HepG2 (cell line): ENCODE measurements around the gene SLC44A4. TPM values are rescaled to one million over a fixed set of nuclear protein-coding genes. Genes with fewer than 3 reads are reported as not detected.

Experiments used
- ATAC-seq: fragments of 200-7000 bp; cut with Tn5 transposase; 3 replicates; pipeline ENCODE4 v1.9.1; 2020; ENCODE audit warnings: mild to moderate bottlenecking, moderate library complexity
- Bru-seq: library from RNA; stranded (reverse); fragments of 400-500 nt; gene quantifications from one replicate; lab custom pipeline; 2021; lab: Mats Ljungman, UMichigan
- BruChase-seq, 2 experiments: library from RNA; stranded (reverse); fragments of 400-500 nt; gene quantifications; one replicate each; lab custom pipeline; 2021; lab: Mats Ljungman, UMichigan
- BruUV-seq: library from RNA; stranded (reverse); fragments of 400-500 nt; replicated peaks from 2 replicates; lab custom pipeline; 2021; lab: Mats Ljungman, UMichigan
- CTCF ChIA-PET: fragments of 300-600 bp; formaldehyde crosslinking; extraction: SDS; loops from one replicate; lab custom pipeline; 2021; ENCODE audit warnings: low total read pairs, inconsistent platforms, low intra/inter-chr PET ratio; lab: Yijun Ruan, JAX
- POLR2A ChIA-PET: fragments of 350-600 bp; sonication (Branson Sonifier 250); formaldehyde crosslinking; loops from one replicate; lab custom pipeline; 2020; ENCODE audit warnings: antibody characterized with exemption, inconsistent platforms; lab: Yijun Ruan, JAX
- DNase-seq: peaks from one replicate; pipeline ENCODE4 v3.0.0-alpha.2; 2015; ENCODE audit warnings: low spot score
- FAIRE-seq: peaks from 3 replicates; lab custom pipeline; 2011; peaks lifted over from hg19 to GRCh38; lab: Jason Lieb, UNC
- H2AFZ ChIP-seq: one replicate; pipeline ENCODE4 v1.6.1; 2011; ENCODE audit warnings: low read length, inconsistent platforms
- H3K27ac ChIP-seq: fragments of 300-600 bp; 3 replicates; pipeline ENCODE4 v1.8.0; 2011; ENCODE audit warnings: mixed run types, mild to moderate bottlenecking, mixed read lengths, low read length, inconsistent platforms; ENCODE audit not compliant: insufficient read depth; ENCODE audit errors: extremely low read length
- H3K27me3 ChIP-seq, 2 experiments: fragments of 200-600 bp in 1 of 2; 2 replicates in 1 of 2; 3 replicates in 1 of 2; pipeline versions ENCODE4 v1.6.0 to v1.8.0; 2011; ENCODE audit warnings: low read length in 2 of 2, mild to moderate bottlenecking in 2 of 2, moderate library complexity in 2 of 2, inconsistent platforms in 1 of 2; ENCODE audit not compliant: insufficient read depth in 2 of 2, control insufficient read depth in 1 of 2
- H3K36me3 ChIP-seq, 2 experiments: fragments of 200-600 bp in 1 of 2; replicated peaks in 1 of 2; 2 replicates in 1 of 2; 3 replicates in 1 of 2; pipeline versions ENCODE4 v1.5.1 to v1.8.0; 2011; ENCODE audit warnings: low read length in 2 of 2, inconsistent platforms in 1 of 2; ENCODE audit not compliant: insufficient read depth in 2 of 2, control insufficient read depth in 1 of 2
- H3K4me1 ChIP-seq: 2 replicates; pipeline ENCODE4 v1.5.1; 2012; ENCODE audit warnings: low read length, inconsistent platforms; ENCODE audit not compliant: insufficient read depth
- H3K4me2 ChIP-seq: 2 replicates; pipeline ENCODE4 v1.6.0; 2011; ENCODE audit warnings: low read depth, low read length, inconsistent platforms
- H3K4me3 ChIP-seq, 3 experiments: fragments of 200-600 bp in 1 of 3; sonication (generic), shearing (Covaris generic) in 1 of 3; replicated peaks in 1 of 3; 2 replicates each; pipeline ENCODE4 v1.5.1; 2011 to 2016; ENCODE audit warnings: low read length in 3 of 3, inconsistent platforms in 2 of 3, low read depth in 2 of 3, mild to moderate bottlenecking in 2 of 3, control low read depth in 1 of 3, mixed read lengths in 1 of 3; ENCODE audit not compliant: insufficient read depth in 1 of 3
- H3K79me2 ChIP-seq: one replicate; pipeline ENCODE4 v1.6.1; 2011; ENCODE audit warnings: low read length, inconsistent platforms; ENCODE audit not compliant: insufficient read depth
- H3K9ac ChIP-seq: 2 replicates; pipeline ENCODE4 v1.6.0; 2011; ENCODE audit warnings: mild to moderate bottlenecking, low read depth, low read length, inconsistent platforms; ENCODE audit not compliant: insufficient read depth
- H3K9me3 ChIP-seq: 2 replicates; pipeline ENCODE4 v1.5.1; 2012; ENCODE audit warnings: mild to moderate bottlenecking, low read length
- H4K20me1 ChIP-seq: 2 replicates; pipeline ENCODE4 v1.6.0; 2011; ENCODE audit warnings: inconsistent platforms, mild to moderate bottlenecking, low read length, moderate library complexity; ENCODE audit not compliant: insufficient read depth
- CSRNP2 ChIP-seq: sonication (generic); formaldehyde crosslinking; conservative IDR thresholded peaks from 2 replicates; pipeline ENCODE4 v1.8.0; 2022; ENCODE audit warnings: low read depth, missing genetic modification reagents
- ELF4 ChIP-seq: sonication (generic); formaldehyde crosslinking; IDR thresholded peaks from 2 replicates; pipeline ENCODE4 v1.5.0; 2020; ENCODE audit warnings: missing genetic modification reagents, mild to moderate bottlenecking, moderate library complexity, borderline replicate concordance
- JUNB ChIP-seq: sonication (generic); formaldehyde crosslinking; IDR thresholded peaks from 2 replicates; pipeline ENCODE4 v1.8.0; 2022; ENCODE audit warnings: missing genetic modification reagents, mild to moderate bottlenecking, borderline replicate concordance
- PRPF4 ChIP-seq: fragments of 200-400 bp; formaldehyde crosslinking; IDR thresholded peaks from 2 replicates; pipeline ENCODE4 v1.6.1; 2016; ENCODE audit warnings: low read length, low read depth; ENCODE audit not compliant: poor library complexity, severe bottlenecking
- U2AF2 ChIP-seq: fragments of 200-400 bp; formaldehyde crosslinking; IDR thresholded peaks from 2 replicates; pipeline ENCODE4 v1.6.1; 2017; ENCODE audit warnings: low read depth, mild to moderate bottlenecking, low read length
- ZNF234 ChIP-seq: sonication (generic); formaldehyde crosslinking; conservative IDR thresholded peaks from 2 replicates; pipeline ENCODE4 v1.5.1; 2020; ENCODE audit warnings: mild to moderate bottlenecking, missing genetic modification reagents
- ZNF556 ChIP-seq: sonication (generic); formaldehyde crosslinking; IDR thresholded peaks from 2 replicates; pipeline ENCODE4 v1.4.0; 2020; ENCODE audit warnings: mild to moderate bottlenecking, missing genetic modification reagents, borderline replicate concordance
- ZNF792 ChIP-seq: IDR thresholded peaks from 2 replicates; pipeline ENCODE4 v1.6.1; 2016
- WGBS: methylation state at CpG from one replicate; pipeline ENCODE4 v1.1.6; 2017; ENCODE audit warnings: low lambda C conversion rate; 5-methylcytosine and 5-hydroxymethylcytosine counted together
- in situ Hi-C: cut with HindIII; loops from 2 replicates; pipeline ENCODE4 v1.10.0; 2017; ENCODE audit warnings: low pct_unique_long_range_greater_than_20kb; ENCODE audit not compliant: extremely low pct_ligation_motif_present
- intact Hi-C: fragments of 100-400 bp; cut with micrococcal nuclease; formaldehyde crosslinking; loops from one replicate; pipeline ENCODE4 v1.10.0; 2022; ENCODE audit not compliant: unreplicated experiment
- long read RNA-seq, 2 experiments: library from RNA in 1 of 2; library from polyadenylated mRNA in 1 of 2; stranded (forward) in 1 of 2; unstranded in 1 of 2; transcript quantifications; one replicate each; pipeline ENCODE4 v2.0.0, GENCODE V29; 2019 to 2022
- polyA minus RNA-seq, 3 experiments: library from RNA; depleted of rRNA, polyadenylated mRNA; stranded (reverse); fragments of >200 nt; gene quantifications; 2 replicates each; pipeline ENCODE4 v1.2.3, GENCODE V29; 2011; ENCODE audit warnings: low replicate concordance in 1 of 3
- polyA plus RNA-seq, 8 experiments: library from polyadenylated mRNA; depleted of rRNA in 3 of 8; stranded (reverse) in 7 of 8; unstranded in 1 of 8; fragments of >200 nt; fragmentation: Illumina TruSeq in 4 of 8; extraction: Trizol in 4 of 8; gene quantifications; 2 replicates each; pipeline versions ENCODE4 v1.2.1 to v1.2.3, GENCODE V29; 2011 to 2016; ENCODE audit warnings: low read depth in 4 of 8, missing spikeins in 1 of 8, mixed read lengths in 1 of 8; ENCODE audit not compliant: insufficient read depth in 1 of 8
- total RNA-seq, 5 experiments: library from RNA; depleted of rRNA; stranded (reverse); fragments of >200 nt; fragmentation: Illumina TruSeq; extraction: Trizol; gene quantifications; 2 replicates each; pipeline ENCODE4 v1.2.3, GENCODE V29; 2016; ENCODE audit warnings: low read depth in 1 of 5

The SLC44A4 gene
- total RNA-seq (2016; rRNA removed; fragmentation: Illumina TruSeq; extraction: Trizol) (5.6 and 5.9 TPM in 2 replicates), polyA plus RNA-seq (2011; rRNA removed) (3.5 and 3.6 TPM in 2 replicates), polyA minus RNA-seq (2011; rRNA and poly(A)+ RNA removed; ENCODE audit: low replicate concordance) (4.9 TPM in 1 of 2 replicates, not detected in the other), Bru-seq, nascent RNA (percentile 56 among the genes with signal in this experiment), BruChase-seq, experiment 1, labeled RNA remaining after a 6-hour chase (percentile 70 among the genes with signal in this experiment), BruChase-seq, experiment 2, labeled RNA remaining after a 2-hour chase (percentile 64 among the genes with signal in this experiment)
- total RNA-seq (2016; cell fraction: cytosol; rRNA removed; fragmentation: Illumina TruSeq; extraction: Trizol; ENCODE audit: low read depth): 3.4 and 6.6 TPM in 2 replicates
- total RNA-seq (2016; cell fraction: insoluble cytoplasmic fraction; rRNA removed; fragmentation: Illumina TruSeq; extraction: Trizol): 4.8 and 8.3 TPM in 2 replicates
- 6.1 and 6.6 TPM in 2 replicates for total RNA-seq (2016; cell fraction: membrane; rRNA removed; fragmentation: Illumina TruSeq; extraction: Trizol)
- total RNA-seq (2016; cell fraction: nucleus; rRNA removed; fragmentation: Illumina TruSeq; extraction: Trizol): 4.4 TPM in 2 replicates
- 3.2 and 3.7 TPM in 2 replicates for polyA plus RNA-seq (2011; cell fraction: cytosol; rRNA removed)
- polyA plus RNA-seq (2011; cell fraction: nucleus; rRNA removed): 2.9 and 3.6 TPM in 2 replicates
- 1.8 and 3.2 TPM in 2 replicates for polyA plus RNA-seq (2012)
- 3.9 and 4.5 TPM in 2 replicates for polyA plus RNA-seq (2016; cell fraction: cytosol; fragmentation: Illumina TruSeq; extraction: Trizol; ENCODE audit: low read depth)
- polyA plus RNA-seq (2016; cell fraction: insoluble cytoplasmic fraction; fragmentation: Illumina TruSeq; extraction: Trizol; ENCODE audit: low read depth): 5.7 and 6.7 TPM in 2 replicates
- 5.8 and 6.2 TPM in 2 replicates for polyA plus RNA-seq (2016; cell fraction: membrane; fragmentation: Illumina TruSeq; extraction: Trizol; ENCODE audit: low read depth)
- polyA plus RNA-seq (2016; cell fraction: nucleus; fragmentation: Illumina TruSeq; extraction: Trizol; ENCODE audit: insufficient read depth, low read depth): 10.4 and 12.4 TPM in 2 replicates
- polyA minus RNA-seq (2011; cell fraction: cytosol; rRNA and poly(A)+ RNA removed): 0.97 and 0.99 TPM in 2 replicates
- 1.6 and 2.2 TPM in 2 replicates for polyA minus RNA-seq (2011; cell fraction: nucleus; rRNA and poly(A)+ RNA removed)
- long read RNA-seq, experiment 1, partial matches to known transcripts: 22 of 26 reads
- long read RNA-seq, experiment 1, other reads (novel, unspliced or antisense): 4 of 26 reads
- long read RNA-seq, experiment 2, partial matches to known transcripts: 61 of 61 reads
- long read RNA-seq, experiment 2, other reads (novel, unspliced or antisense): 0 of 61 reads

- Histone ChIP-seq H3K9ac (peak within 1 kb of the TSS; percentile 65), H3K4me3 (peak within 1 kb of the TSS; percentile 42 to 72 (median 46)), H3K79me2 (no peaks in the 10 kb centered on the region), H3K9me3 (no peaks in the 10 kb centered on the region), H3K4me2 (peak within 1 kb of the TSS; percentile 92)
- intact Hi-C loops: no loop called here
- FAIRE-seq: no peak
- 76% methylated on average over 18 of the region's 18 CpGs for WGBS
- no peak for TF ChIP-seq ELF4 (CRISPR knock-in tag)
- TF ChIP-seq JUNB: no peak
- no peak for TF ChIP-seq PRPF4
- TF ChIP-seq U2AF2: no peak
- no peak for TF ChIP-seq CSRNP2 (CRISPR knock-in tag)
- no peak for TF ChIP-seq ZNF234
- TF ChIP-seq ZNF792: no peak
- no peak for TF ChIP-seq ZNF556
- TF ChIP-seq, all 625 proteins: peak for 0
- Histone ChIP-seq H3K4me1 (peaks cover 41% of the 10 kb centered on the region), H3K36me3 (peaks cover 21 to 39% of the 10 kb centered on the region in 2 experiments), H2AFZ (peak within 1 kb of the TSS; percentile 8), H3K27me3 (no peaks in the 10 kb centered on the region), H3K27ac (no peak within 1 kb of the TSS), H4K20me1 (no peaks in the 10 kb centered on the region)
- in situ Hi-C loops: no loop called here
- DNase-seq (no peak), ATAC-seq (no peak)
- ChIA-PET CTCF (no interaction called here), POLR2A (interaction anchor here (1.1 to 7.2 kb wide), 2 partner anchors 11 to 14 kb away, joined by 3 to 103 read pairs; partner anchors contain the start of gene NEU1)
- no TSS peak for BruUV-seq
Observed at GRCh38 chr6:31878726-31879125, at the start of gene SLC44A4. Gene SLC44A4 (minus strand): TSS chr6:31878997. CDS start chr6:31878980, 17 bp downstream.
